ENCODE results near the gene SMCO4.

The SMCO4 gene

DNA sequence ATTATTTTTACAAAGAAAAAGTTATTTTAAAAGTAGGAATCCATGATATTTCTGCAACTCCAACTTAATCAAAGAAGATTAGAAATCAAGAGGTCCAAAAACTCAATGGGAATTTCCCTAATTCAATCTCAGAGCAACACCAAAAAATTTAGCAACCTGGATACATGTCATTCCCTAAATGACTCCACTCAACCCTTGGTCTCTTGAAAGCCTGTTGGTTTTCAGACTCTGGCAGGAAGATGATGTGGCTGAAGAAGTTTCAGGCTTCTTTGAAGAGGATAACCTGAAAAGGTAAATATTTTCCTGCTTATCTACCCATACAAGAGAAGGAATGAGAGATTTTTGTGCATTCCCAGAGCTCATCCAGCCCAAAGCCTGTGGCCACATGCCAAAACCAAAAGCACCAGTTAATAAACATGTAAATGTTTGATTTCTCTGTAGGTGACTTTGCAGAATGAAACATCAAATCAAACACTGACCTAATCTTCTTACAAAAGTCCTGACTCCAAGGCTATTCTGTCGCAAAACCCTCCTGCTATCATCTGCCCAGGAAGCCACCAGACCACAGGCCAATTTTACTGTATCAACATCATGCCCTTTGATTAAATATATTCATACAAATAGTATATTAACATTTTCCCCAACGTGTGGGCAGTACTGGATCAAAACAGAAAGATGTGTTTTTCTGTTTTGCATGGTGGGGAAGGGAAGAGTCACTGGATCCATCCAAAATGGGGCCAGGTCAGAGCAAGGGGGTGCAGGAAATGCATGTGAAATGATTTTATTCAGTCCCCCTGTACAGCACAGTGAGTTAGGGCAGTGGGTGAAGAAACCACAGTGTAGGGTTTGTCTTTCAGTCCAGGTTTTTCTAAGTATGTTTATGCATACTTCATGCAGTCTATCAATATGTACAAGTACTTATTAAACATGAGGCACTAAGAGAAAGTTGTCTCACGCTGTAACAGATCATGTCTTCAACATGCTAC, 38.8 kb downstream of the SMCO4 start:
- no peak for DNase-seq (ENCODE audit: low spot score)

DNA sequence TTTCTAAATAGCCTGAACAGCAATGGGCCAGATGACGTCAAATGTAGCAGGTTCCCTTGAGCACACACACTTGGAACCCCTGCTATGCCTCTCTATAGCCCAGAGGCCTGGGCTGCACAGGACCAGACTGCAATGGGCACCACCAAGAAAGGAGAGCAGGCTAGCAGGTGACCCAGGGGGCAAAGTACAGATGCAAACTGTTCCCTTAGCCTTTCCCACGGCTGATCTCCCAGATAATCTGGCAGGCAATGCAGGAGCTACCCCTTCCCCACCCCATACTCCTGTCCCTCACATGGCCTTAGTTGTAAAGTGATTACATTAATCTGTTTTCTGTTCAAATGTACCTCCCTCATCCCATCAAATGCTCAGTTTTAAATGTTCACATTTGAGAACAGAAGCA, 41.3 kb downstream of the SMCO4 start:
- DNase-seq (ENCODE audit: low spot score) = no peak

DNA sequence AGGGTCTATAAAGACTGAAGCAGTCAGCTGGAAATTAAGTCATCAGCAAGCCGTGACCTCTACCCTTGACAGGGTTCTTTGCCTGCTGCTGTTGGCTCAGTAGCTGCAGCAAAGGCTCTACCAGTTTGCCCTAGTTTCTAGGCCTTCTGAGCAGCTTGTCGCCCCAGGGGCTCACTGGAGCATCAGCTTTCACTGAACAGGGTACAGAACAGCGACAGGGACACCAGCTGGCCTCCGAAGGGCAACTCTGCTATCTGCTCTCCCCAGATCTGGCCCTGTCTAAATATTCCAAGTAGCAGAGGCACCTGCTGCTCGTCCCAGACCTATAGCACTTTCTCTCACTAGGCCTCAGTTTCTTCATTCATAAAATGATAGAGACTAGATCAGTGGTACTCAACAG, 42.4 kb downstream of the SMCO4 start:
- DNase-seq (ENCODE audit: low spot score) = no peak

DNA sequence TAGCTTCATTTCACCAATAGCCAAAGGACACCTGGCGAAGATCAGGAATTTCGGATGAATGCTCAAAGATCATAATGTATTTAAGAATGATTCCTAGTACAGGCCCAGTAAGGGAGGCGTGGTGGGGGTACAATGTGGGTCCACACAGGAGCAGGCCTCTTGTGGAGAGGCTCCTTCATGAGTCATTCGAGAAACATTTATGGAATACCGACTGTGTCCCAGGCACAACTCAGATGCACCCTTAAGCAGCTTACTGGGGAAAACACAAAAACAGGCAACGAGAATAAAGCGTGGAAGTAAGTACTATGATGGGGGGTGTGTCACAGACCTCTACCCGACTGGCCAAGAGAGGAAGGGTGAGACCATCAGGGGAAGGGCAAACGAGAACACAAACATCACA, 44.5 kb downstream of the SMCO4 start:
- DNase-seq (ENCODE audit: low spot score) = no peak

DNA sequence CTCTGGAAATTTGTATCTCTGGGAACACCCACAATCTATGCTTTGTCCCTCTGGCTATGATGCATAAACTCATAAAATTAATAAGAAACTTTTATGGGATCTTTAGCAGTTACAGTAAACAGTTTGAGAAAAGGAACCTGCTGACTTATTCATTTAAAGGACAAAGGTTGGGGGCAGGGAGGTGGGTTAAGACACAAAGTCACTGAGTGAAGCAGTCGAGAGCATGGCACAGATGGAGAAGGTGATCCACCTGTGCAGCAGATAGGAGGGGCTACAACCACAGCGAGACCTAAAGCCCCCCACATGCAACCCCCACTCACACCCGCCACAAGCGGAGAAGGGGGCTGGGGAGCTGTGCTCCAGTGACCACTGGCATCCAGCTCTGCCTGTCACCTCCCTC, 45.0 kb downstream of the SMCO4 start:
- DNase-seq (ENCODE audit: low spot score) = no peak

DNA sequence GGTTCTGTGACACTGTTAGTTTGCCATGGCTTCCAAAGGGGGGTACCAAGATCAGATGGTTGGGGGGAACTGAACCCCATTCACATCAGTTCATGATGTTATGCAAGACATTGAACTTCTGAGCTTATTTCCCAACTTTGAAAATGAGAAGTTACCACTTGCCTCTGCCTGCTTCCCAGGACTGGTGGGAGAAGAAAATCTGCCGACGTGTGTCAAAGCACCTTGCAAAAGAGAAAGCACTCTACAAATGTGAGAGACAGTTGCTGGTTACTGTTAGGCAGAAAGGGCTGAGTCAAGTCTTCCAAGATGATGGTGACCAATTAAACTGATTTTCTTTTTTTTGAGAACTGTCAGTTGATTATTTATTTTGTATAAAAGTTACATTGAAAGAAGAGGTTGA, 45.6 kb downstream of the SMCO4 start:
- no peak for DNase-seq (ENCODE audit: low spot score)

DNA sequence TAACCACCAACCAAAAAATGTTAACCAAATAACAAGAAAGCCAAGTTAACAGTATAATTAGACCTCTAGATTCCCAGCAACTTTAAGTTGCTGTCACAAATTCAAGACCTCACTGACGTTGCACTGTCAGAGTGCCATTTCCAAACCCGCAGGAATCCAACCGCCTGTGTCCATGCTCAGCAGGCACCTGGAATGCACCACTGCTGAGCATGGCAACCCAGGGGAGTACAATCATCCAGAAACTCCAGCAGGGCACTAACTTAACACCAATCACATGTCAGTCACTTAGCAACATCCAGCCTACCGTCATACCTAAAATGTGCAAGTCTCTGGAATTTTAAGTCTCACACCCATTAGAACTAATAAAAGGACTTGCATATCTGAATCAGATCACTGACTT, 48.8 kb downstream of the SMCO4 start:
- no peak for DNase-seq (ENCODE audit: low spot score)

DNA sequence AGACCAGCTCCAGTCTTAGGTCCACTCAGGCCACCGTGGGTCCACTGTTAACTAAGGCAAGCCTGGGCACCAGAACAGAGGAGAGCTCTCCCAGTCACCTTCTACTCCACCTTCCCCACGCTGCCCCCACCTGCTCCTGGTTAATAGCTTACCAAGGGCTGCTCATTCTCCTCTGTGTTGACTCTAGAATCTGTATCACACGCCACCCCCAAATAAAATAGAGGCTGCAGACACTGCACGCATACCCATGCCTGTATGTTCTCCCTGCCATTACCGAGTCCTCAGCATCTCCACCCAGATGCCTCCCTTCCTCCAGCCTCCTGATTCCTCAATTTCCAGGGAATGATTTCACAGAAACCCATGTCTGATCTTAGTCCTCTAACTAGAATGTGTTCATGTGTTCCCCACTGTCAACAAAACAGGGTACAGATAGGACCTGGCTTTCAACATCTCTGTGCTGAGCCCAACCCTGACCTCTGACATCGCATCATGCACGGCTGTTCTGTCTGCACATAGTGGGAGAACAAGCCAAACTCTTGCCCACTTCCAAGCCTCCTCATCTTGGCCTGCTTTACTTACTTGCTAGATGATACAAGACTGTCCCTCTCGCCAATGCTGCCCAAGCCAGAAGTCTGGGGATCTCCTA, 49.8 kb downstream of the SMCO4 start:
- DNase-seq (ENCODE audit: low spot score) = no peak

DNA sequence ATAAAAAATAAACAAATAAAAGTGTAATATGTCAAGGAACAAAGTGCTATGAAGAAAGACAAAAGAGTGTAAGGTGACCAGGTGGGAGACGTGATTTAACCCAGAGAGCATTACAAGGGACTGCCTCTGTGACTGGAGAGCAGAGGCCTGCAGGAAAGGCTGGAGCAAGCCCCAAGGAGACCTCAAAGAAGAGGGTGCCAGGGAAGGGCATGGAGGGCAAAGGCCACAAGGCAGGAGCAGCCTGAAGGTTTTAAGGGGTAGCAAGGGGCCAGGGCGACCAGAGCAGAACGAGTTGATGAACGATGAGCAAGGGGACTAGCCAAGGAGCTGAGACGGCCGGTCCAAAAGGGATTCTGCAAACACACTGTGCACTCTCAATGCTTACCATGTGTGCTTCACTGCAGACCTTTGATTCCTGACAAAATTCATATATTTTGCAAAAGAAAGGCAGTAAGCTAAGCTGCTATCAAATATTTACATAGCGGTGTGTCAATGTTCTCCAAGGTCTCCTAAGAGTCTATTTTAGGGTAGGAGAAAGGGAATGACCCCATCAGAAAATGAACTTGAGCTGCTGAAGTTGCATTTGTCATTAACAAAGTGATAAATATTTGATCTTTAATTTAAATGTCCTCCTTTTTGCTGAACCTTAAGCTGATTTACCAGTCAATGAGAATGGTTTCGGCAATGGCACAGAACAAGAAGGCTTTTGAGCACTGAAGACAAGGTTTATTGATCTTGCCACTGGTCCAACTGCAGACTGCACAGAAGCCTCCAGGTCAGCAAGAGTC, 50.5 kb downstream of the SMCO4 start:
- no peak for DNase-seq (ENCODE audit: low spot score)

DNA sequence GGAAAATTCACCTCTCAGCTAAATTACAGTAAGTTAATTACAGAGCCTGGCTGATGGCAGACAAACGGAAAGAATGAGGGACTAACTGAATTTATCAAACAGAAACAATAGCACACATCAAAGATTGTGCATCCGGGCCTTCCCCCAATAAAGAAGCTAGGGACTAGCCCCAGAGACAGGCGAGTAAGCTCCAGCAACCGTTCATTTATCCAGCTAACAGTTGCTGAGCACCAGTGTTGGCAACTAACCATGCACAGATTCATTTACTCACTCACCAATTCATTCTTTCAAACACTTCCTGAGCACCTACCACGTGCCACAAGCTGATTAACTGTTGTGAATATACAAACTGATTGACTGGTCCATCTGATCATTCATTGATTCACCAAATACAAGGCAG, 51.2 kb downstream of the SMCO4 start:
- DNase-seq (ENCODE audit: low spot score) = no peak

DNA sequence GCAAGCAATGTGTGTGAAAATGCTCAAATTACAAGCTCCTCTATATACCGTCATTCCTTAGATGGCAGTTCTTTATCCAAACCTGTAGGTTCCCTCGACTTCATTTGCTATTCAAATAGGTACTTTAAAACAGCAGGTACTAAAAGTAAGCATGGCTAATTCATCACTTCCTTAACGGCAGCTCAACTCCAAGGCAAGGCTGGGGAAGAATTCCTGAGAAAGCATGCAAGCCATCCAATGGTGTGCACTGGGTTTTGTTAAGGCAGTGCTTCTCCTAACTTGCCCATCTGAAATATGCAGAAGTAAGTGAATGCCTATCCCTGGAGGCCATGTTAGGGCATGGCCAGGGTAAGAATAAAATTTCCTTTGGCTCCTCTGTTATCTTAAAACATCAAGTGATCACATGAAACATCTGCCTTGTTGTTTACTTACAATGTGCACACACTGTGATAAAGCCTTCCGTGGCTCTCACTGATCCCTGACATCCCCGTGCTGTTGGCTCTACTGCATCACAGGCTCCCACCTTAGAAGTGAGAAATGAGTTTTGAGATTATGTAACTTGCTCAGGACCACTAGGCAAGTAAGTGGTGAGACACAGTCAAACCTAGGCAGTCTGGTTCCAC, 52.1 kb downstream of the SMCO4 start:
- no peak for DNase-seq (ENCODE audit: low spot score)

DNA sequence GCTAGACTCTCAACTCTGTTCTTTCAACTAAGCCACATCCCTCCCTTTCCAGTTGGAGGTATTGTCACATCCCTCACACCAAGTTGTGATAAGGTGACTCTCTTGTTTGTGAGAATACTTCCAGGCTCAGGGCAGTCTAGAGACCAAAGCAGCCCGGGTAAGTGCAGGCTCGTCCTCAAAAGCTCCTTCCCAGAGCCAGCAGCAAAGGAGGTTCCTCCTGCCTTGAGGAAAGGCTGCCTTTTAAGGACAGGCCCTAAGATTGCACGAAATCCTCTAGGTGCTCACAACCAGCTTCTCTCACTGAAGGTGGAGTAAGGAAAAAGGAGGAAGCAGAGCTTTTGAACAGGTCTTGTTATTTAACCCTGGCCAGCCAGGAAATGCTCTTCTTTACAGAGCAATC, 53.4 kb downstream of the SMCO4 start:
- DNase-seq (ENCODE audit: low spot score) = no peak

DNA sequence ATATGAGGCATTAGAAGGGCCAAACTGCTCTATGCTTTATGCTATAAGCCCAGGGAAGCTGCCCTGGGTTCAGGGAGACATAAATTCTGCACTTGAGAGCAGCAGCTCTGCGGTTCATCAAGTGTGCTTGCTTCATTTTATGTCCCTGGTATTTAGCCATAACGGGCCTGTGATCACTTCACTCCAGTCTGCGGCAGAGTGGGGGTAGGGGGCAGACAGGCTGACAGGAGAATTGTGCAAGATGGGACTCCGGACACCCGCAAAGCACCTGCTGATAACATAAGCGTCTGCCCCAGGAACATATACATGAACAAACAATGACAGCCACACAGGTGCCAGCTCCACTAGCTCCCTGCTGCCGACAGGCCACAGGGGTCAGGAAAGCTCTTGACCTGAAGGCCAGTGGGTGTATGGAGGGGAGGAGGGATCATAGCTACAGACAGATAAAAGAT, 56.1 kb downstream of the SMCO4 start:
- DNase-seq (ENCODE audit: low spot score) = no peak

DNA sequence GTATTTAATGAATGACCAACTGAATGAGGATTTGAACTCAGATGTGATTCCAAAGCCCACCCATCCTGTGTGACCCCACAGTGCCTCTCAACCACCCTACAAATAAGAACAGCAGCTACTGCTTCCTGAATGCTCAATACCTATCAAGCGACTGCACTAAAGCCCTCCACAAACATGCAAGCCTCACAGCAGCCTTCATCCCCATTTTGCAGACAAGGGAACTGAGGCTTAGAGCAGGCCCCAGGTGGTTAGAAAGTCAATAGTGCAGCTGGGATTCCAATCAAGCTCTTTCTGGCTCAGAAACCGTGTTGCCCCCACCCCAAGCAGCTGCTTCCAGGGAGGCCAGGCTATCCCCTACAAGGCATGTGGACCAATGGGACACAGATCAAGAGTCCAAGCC, 57.2 kb downstream of the SMCO4 start:
- no peak for DNase-seq (ENCODE audit: low spot score)

DNA sequence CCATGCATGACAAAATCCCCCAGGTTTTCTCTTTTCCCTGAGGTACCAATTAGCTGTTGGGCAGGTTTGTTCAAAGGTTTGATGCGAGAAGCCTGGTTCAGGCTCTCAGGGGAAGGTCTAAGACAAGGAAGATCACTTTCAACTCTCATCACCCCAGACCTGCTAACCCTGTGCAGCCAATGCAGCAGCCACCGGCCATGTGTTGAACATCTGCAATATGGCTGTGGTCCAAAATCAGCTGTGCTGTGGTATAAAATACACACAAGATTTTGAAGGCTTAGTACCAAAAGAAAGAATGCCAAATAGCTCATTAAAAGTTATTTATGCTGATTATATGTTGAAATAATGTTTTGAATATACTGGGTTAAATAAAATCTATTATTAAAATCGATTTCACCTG, 58.5 kb downstream of the SMCO4 start:
- no peak for DNase-seq (ENCODE audit: low spot score)

DNA sequence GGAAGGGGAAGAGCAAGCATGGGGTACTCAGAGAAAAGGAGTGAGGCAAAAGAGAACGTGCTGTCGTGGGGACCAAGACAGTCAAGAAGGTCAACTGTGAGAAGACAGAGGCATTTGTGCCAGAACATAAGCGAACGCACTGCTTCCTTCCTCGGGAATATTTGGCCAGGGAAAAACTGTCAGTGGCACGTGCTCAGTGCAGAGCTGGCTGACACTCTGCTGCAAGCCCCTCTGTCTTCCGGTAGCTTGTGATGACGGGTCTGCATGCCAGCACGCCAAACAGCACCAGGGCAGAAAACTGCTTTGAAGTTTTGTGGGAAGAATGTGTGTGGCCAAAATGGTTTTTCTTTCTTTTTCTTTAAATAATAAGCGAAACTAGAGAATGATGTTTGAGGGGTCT, 60.6 kb downstream of the SMCO4 start:
- DNase-seq (ENCODE audit: low spot score) = no peak

DNA sequence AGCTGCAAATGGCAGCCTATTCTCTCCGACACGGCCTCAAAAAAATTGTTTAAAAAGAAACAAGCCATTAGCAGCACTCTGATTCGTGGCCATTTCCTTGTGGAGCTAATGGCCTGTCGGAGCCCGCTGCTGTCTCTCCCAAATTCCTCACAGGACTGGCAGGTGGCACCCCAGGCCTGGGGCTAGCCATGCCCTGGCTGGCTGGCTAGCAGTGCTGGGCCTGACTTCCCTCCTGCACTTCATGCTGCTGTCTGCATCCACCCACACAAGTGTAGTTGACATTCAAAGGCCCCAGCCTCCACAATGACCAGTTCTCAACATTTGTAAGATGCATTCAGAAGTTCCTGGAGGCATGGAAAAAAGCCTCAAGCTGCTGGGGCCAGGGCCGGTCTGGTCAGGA, 61.5 kb downstream of the SMCO4 start:
- DNase-seq (ENCODE audit: low spot score) = no peak

DNA sequence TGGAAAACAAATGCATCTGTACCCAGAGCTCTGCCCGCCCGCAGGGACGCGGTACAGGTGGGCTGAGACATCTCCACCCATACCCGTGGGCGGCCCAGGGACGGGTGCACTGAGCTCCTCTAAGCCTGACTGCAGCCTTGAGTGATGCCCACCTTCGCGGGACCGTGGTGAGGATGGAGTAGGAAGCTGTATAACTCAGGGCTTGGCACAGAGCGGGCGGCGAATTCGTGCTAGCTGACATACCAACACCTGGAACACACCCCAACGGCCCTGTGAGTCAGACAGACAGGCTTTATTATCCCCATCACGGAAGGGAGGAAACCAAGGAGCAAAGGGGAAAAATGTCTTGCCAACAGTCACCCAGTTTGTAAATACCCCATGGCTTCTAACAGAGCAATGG, 61.9 kb downstream of the SMCO4 start:
- no peak for DNase-seq (ENCODE audit: low spot score)

DNA sequence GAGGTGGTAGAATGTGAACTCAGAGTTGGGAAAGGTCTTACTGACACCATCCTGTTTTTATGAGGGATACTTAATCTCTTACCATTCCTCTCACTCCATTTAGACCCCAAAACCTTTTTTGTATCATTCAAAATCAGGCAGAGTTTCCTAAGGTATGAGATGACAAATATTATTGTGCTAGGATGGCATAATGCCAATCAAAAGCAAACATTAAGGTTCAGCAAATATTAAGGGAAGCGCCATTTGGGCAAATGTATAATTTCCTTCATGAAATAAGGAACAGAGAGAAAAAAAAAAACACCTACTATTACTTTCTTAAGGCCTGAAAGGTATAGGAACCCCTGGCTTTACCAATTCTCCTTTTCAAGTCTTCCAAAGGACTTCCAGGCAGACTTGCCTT, 62.4 kb downstream of the SMCO4 start:
- no peak for DNase-seq (ENCODE audit: low spot score)

DNA sequence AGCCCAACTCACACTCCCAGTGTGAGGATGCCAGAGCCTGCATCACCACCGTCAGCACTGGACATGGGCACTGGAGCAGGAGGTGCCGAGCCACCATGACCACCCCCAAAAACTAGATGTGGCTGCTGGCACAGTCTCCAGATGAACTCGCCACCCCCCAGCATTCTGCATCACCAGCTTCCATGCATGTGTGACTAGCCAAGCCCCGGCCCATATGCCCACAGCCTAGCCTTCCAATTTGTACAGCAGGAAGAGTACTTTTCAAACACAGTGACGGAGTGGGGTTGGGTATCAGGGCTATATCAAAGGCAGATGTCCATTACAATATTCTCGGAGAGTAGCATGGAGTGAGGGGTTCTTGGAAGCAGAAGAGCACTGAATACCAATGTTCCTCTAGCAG, 62.9 kb downstream of the SMCO4 start:
- DNase-seq (ENCODE audit: low spot score) = no peak

DNA sequence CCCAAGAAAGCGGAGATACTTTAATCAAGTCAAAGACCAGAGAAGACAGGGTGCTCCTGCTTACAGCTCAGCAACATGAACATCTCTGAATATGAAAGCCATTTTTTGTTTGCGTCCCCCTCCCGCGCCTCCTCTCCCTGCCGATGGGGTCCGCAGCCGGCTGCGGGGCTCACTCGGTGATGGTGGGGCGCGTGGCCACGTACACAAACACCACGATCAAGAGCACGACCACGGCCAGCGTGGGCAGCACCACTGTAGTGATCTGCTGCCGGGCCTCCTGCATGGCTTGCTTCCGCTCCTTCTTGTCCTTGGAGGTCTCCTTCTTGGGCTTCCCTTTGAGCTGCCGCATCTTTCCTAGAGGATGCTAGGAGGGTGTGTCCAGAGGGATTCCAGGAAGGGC, 64.3 kb downstream of the SMCO4 start:
- no peak for DNase-seq (ENCODE audit: low spot score)

DNA sequence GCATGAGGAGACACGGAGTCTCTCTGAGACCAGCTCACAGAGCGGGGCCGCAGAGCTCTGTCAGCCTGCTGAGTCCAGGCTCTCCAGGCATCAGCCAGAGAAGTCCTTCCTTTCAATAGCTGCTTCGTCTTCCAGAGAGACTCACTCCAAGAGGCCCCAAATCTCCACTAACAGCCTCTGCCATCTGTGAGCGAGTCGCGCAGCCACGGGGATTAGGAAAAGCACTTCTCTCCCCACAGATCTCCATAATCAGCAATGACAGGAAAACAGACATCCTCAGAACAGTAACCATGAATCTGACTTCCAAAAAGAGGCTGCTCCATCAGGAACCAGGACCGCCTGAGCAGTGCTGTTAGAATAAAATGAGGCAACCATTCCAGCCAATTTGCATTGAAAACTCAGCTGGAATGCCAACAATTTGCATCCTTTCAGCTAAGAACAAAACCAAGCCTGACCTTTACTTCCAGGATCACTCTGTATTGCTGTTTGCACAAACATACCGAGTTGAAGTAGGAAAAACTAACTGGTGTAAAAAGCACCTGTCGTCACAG, 65.4 kb downstream of the SMCO4 start:
- no peak for DNase-seq (ENCODE audit: low spot score)

Data from hematopoietic multipotent progenitor cell treated with erythropoietin and hydrocortisone succinate and interleukin-3 and kit ligand, for 17 days (in vitro differentiated cells).